ENCODE data around the gene SNRK. TPM values are rescaled to one million over a fixed set of nuclear protein-coding genes. Genes with fewer than 3 reads are reported as not detected.

SNRK gene
- total RNA-seq, 1 experiment from 2014 or later = 12.7 TPM

- no peak overlapping the region for H3K4me3 ChIP-seq (replicated peaks in 1 of 2; ENCODE audit: low read depth in 1 of 2, low read length in 2 of 2)
- ChIA-PET CTCF (no interaction called here), POLR2A (no interaction called here), RAD21 (ENCODE audit: low non-redundant PET in 1 of 2, low total read pairs in 2 of 2, uncharacterized antibody in 2 of 2, unreplicated experiment in 2 of 2) (no interaction called here)
- no peaks in the 10 kb centered on the region for H3K9me2 ChIP-seq (ENCODE audit: insufficient read depth)
- H4K20me1 ChIP-seq (ENCODE audit: insufficient read depth) = no peaks in the 10 kb centered on the region
- DNase-seq (ENCODE audit: low read depth, low spot score) = no peak
- H3K4me1 ChIP-seq (ENCODE audit: control insufficient read depth in 1 of 2, insufficient read depth in 2 of 2, low read length in 2 of 2) = peaks cover 5 to 27% of the 10 kb centered on the region in 2 experiments; a peak in 2 of 4 replicates
- no peaks in the 10 kb centered on the region for H3K36me3 ChIP-seq (ENCODE audit: control insufficient read depth in 1 of 2, insufficient read depth in 2 of 2, low read length in 2 of 2)
- no peak overlapping the region for H3K27ac ChIP-seq (ENCODE audit: low read depth, low read length)
- no peak for ATAC-seq
- H3K9me3 ChIP-seq (ENCODE audit: control insufficient read depth in 1 of 2, insufficient read depth in 1 of 2, low read depth in 1 of 2, low read length in 2 of 2) = no peaks in the 10 kb centered on the region
- H2AFZ ChIP-seq (ENCODE audit: low read depth, low read length, poor library complexity, severe bottlenecking) = no peak overlapping the region
- H3K9ac ChIP-seq (ENCODE audit: low read length) = no peak overlapping the region
- TF ChIP-seq ZFX (IDR thresholded peaks at IDR 0.05) = no peak
- TF ChIP-seq, protein P1, sequence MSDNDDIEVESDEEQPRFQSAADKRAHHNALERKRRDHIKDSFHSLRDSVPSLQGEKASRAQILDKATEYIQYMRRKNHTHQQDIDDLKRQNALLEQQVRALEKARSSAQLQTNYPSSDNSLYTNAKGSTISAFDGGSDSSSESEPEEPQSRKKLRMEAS (IDR thresholded peaks at IDR 0.05) = no peak
- H3K4me2 ChIP-seq (ENCODE audit: low read length) = peak overlapping the region; percentile 90; the same call in 1 of the 2 replicates
- no peaks in the 10 kb centered on the region for H3K27me3 ChIP-seq (ENCODE audit: insufficient read depth, low read length)
- BruUV-seq (replicated peaks) = no TSS peak
- peaks cover 63% of the 10 kb centered on the region for H3K79me2 ChIP-seq (ENCODE audit: insufficient read depth, low read length)
- intact Hi-C loops (cut with micrococcal nuclease) = no loop called here
Measured at GRCh38 chr3:43288366-43288765, 2.0 kb downstream of the SNRK start.

- ATAC-seq = no peak
- no peaks in the 10 kb centered on the region for H3K9me2 ChIP-seq (ENCODE audit: insufficient read depth)
Measured at GRCh38 chr3:43288850-43289249, 2.5 kb downstream of the SNRK start.

More at GRCh38 chr3:43288850-43289249, 2.5 kb downstream of the SNRK start:
- Histone ChIP-seq H4K20me1 (ENCODE audit: insufficient read depth) (no peaks in the 10 kb centered on the region), H3K4me1 (ENCODE audit: control insufficient read depth in 1 of 2, insufficient read depth in 2 of 2, low read length in 2 of 2) (peaks cover 5 to 27% of the 10 kb centered on the region in 2 experiments; a peak in 2 of 4 replicates), H3K9me3 (ENCODE audit: control insufficient read depth in 1 of 2, insufficient read depth in 1 of 2, low read depth in 1 of 2, low read length in 2 of 2) (no peaks in the 10 kb centered on the region), H3K27me3 (ENCODE audit: insufficient read depth, low read length) (no peaks in the 10 kb centered on the region), H3K4me2 (ENCODE audit: low read length) (no peak overlapping the region), H3K9ac (ENCODE audit: low read length) (no peak overlapping the region), H2AFZ (ENCODE audit: low read depth, low read length, poor library complexity, severe bottlenecking) (no peak overlapping the region), H3K4me3 (replicated peaks in 1 of 2; ENCODE audit: low read depth in 1 of 2, low read length in 2 of 2) (no peak overlapping the region), H3K36me3 (ENCODE audit: control insufficient read depth in 1 of 2, insufficient read depth in 2 of 2, low read length in 2 of 2) (no peaks in the 10 kb centered on the region), H3K27ac (ENCODE audit: low read depth, low read length) (no peak overlapping the region), H3K79me2 (ENCODE audit: insufficient read depth, low read length) (peaks cover 68% of the 10 kb centered on the region)
- ChIA-PET POLR2A (no interaction called here), CTCF (no interaction called here), RAD21 (ENCODE audit: low non-redundant PET in 1 of 2, low total read pairs in 2 of 2, uncharacterized antibody in 2 of 2, unreplicated experiment in 2 of 2) (no interaction called here)
- DNase-seq (ENCODE audit: low read depth, low spot score) = no peak
- no peak for TF ChIP-seq RAD21 (IDR thresholded peaks at IDR 0.05; ENCODE audit: low read depth)
- TF ChIP-seq EGR1 (IDR thresholded peaks at IDR 0.05; ENCODE audit: low read depth) = no peak
- TF ChIP-seq CBX3 (IDR thresholded peaks at IDR 0.05; ENCODE audit: low read depth) = no peak
- no peak for TF ChIP-seq SRF (IDR thresholded peaks at IDR 0.05; ENCODE audit: low read depth)
- no peak for TF ChIP-seq ZNF274 (IDR thresholded peaks at IDR 0.05; ENCODE audit: low read depth, low read length)
- no peak for TF ChIP-seq ELF1 (IDR thresholded peaks at IDR 0.05; ENCODE audit: borderline replicate concordance, low read depth)
- TF ChIP-seq YY1 (IDR thresholded peaks at IDR 0.05; ENCODE audit: extremely low read depth, insufficient replicate concordance, low read depth, low read length) = no peak
- TF ChIP-seq FOSL1 (IDR thresholded peaks at IDR 0.05; ENCODE audit: low read depth) = no peak
- no peak for TF ChIP-seq ZFX (IDR thresholded peaks at IDR 0.05)
- no peak for TF ChIP-seq EZH2 (IDR thresholded peaks at IDR 0.05)
- no TSS peak for BruUV-seq (replicated peaks)
- intact Hi-C loops (cut with micrococcal nuclease) = no loop called here

Data from HCT116 (cell line).